A549 (cell line): ENCODE data around the gene FAM24B.
"Not testable (repeated sequence)": the region's sequence is repeated elsewhere in the genome, so short reads cannot be mapped to it uniquely, and the experiment has no call there.

Source experiments
- CHD4 ChIP-seq: fragments of 200-600 bp; sonication (generic); IDR thresholded peaks from 2 replicates; pipeline ENCODE4 v1.6.1; 2016; ENCODE audit warnings: antibody characterized with exemption, mild to moderate bottlenecking, borderline replicate concordance
- ESRRA ChIP-seq: fragments of 150-350 bp; IDR thresholded peaks from 2 replicates; pipeline ENCODE4 v1.6.1; 2014; ENCODE audit warnings: mild to moderate bottlenecking, low read length, borderline replicate concordance
- HOXB13 ChIP-seq: fragments of 250-450 bp; sonication (Bioruptor Pico); IDR thresholded peaks from 2 replicates; pipeline ENCODE4 v1.5.0; 2020; ENCODE audit warnings: low read depth, mild to moderate bottlenecking, moderate library complexity
- NPAS2 ChIP-seq: fragments of 250-450 bp; sonication (Bioruptor Pico); IDR thresholded peaks from 2 replicates; pipeline ENCODE4 v1.8.0; 2022; ENCODE audit warnings: mild to moderate bottlenecking, moderate library complexity, borderline replicate concordance
- PHF8 ChIP-seq: fragments of 200-600 bp; sonication (generic); IDR thresholded peaks from 2 replicates; pipeline ENCODE4 v1.6.1; 2016; ENCODE audit warnings: low read depth, mild to moderate bottlenecking, antibody characterized with exemption, moderate library complexity, borderline replicate concordance
- POLR2A ChIP-seq: IDR thresholded peaks from 2 replicates; pipeline ENCODE4 v1.6.1; 2012; ENCODE audit warnings: mild to moderate bottlenecking, low read length
- ZC3H11A ChIP-seq: fragments of 450-650 bp; IDR thresholded peaks from 2 replicates; pipeline ENCODE4 v1.6.1; 2014; ENCODE audit warnings: antibody characterized with exemption, mild to moderate bottlenecking
- ZFP36 ChIP-seq: fragments of 450-650 bp; IDR thresholded peaks from 2 replicates; pipeline ENCODE4 v1.6.1; 2014; ENCODE audit warnings: borderline replicate concordance; ENCODE audit not compliant: partially characterized antibody
- ZNF302 ChIP-seq: fragments of 250-450 bp; sonication (Bioruptor Pico); IDR thresholded peaks from 2 replicates; pipeline ENCODE4 v1.9.0; 2021; ENCODE audit warnings: inconsistent platforms, mild to moderate bottlenecking, moderate library complexity
- TF ChIP-seq, protein P1 (sequence below): fragments of >200 bp; sonication (Bioruptor Twin); formaldehyde crosslinking; IDR thresholded peaks from 3 replicates; pipeline ENCODE4 v1.5.1; 2016

DNA sequence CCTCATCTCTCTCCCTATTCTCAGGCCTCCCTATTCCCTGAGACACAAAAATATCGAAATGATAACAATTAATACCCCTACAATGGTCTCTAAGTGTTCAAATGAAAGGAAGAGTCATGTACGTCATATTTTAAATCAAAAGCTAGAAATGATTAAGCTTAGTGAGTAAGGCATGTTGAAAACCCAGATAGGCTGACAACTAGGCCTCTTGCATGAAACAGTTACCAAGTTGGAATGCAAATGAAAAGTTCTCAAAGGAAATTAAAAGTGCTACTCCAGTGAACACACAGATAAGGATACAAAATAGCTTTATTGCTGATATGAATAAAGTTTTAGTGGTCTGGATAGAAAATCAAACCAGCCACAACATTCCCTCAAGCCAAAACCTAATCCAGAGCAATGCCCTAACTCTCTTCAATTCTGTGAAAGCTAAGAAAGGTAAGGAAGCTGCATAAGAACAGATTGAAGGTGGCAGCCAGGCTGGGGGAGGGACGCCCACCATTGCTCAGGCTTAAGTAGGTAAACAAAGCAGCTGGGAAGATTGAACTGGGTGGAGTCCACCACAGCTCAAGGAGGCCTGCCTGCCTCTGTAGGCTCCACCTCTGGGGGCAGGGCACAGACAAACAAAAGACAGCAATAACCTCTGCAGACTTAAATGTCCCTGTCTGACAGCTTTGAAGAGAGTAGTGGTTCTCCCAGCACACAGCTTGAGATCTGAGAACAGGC, 12.5 kb downstream of the FAM24B start:
- TF ChIP-seq, protein P1, sequence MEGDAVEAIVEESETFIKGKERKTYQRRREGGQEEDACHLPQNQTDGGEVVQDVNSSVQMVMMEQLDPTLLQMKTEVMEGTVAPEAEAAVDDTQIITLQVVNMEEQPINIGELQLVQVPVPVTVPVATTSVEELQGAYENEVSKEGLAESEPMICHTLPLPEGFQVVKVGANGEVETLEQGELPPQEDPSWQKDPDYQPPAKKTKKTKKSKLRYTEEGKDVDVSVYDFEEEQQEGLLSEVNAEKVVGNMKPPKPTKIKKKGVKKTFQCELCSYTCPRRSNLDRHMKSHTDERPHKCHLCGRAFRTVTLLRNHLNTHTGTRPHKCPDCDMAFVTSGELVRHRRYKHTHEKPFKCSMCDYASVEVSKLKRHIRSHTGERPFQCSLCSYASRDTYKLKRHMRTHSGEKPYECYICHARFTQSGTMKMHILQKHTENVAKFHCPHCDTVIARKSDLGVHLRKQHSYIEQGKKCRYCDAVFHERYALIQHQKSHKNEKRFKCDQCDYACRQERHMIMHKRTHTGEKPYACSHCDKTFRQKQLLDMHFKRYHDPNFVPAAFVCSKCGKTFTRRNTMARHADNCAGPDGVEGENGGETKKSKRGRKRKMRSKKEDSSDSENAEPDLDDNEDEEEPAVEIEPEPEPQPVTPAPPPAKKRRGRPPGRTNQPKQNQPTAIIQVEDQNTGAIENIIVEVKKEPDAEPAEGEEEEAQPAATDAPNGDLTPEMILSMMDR: not testable (repeated sequence)
- TF ChIP-seq NPAS2 (CRISPR knock-in tag); POLR2A; CHD4; ZC3H11A; ESRRA; ZFP36; PHF8; ZNF302 (CRISPR knock-in tag); HOXB13: not testable (repeated sequence)
